Urothelium cell line (cell line): ENCODE data around the gene CCDC18.
A peak's percentile ranks its signal among the peaks of the same experiment; 100 is the strongest.
"Not testable (repeated sequence)": the region's sequence is repeated elsewhere in the genome, so short reads cannot be mapped to it uniquely, and the experiment has no call there.

Experiments used
- DNase-seq: peaks from one replicate; pipeline ENCODE4 v3.0.0; 2011; ENCODE audit warnings: low spot score, mixed read lengths
- FAIRE-seq: peaks from 2 replicates; lab custom pipeline; 2011; peaks lifted over from hg19 to GRCh38; lab: Jason Lieb, UNC

Gene CCDC18, protein sequence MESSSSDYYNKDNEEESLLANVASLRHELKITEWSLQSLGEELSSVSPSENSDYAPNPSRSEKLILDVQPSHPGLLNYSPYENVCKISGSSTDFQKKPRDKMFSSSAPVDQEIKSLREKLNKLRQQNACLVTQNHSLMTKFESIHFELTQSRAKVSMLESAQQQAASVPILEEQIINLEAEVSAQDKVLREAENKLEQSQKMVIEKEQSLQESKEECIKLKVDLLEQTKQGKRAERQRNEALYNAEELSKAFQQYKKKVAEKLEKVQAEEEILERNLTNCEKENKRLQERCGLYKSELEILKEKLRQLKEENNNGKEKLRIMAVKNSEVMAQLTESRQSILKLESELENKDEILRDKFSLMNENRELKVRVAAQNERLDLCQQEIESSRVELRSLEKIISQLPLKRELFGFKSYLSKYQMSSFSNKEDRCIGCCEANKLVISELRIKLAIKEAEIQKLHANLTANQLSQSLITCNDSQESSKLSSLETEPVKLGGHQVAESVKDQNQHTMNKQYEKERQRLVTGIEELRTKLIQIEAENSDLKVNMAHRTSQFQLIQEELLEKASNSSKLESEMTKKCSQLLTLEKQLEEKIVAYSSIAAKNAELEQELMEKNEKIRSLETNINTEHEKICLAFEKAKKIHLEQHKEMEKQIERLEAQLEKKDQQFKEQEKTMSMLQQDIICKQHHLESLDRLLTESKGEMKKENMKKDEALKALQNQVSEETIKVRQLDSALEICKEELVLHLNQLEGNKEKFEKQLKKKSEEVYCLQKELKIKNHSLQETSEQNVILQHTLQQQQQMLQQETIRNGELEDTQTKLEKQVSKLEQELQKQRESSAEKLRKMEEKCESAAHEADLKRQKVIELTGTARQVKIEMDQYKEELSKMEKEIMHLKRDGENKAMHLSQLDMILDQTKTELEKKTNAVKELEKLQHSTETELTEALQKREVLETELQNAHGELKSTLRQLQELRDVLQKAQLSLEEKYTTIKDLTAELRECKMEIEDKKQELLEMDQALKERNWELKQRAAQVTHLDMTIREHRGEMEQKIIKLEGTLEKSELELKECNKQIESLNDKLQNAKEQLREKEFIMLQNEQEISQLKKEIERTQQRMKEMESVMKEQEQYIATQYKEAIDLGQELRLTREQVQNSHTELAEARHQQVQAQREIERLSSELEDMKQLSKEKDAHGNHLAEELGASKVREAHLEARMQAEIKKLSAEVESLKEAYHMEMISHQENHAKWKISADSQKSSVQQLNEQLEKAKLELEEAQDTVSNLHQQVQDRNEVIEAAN (N-terminal part only)

GRCh38 chr1:93180723-93181613, at the start of gene CCDC18:
CCDC18 (plus strand) TSS chr1:93180724; CDS start chr1:93183362, 2,638 bp downstream.
- DNase-seq = peak; percentile 36
- FAIRE-seq = no peak

- FAIRE-seq (no peak), DNase-seq (no peak)
These were observed 47.9 kb upstream of the CCDC18 start for GRCh38 chr1:93132638-93133037.

DNA sequence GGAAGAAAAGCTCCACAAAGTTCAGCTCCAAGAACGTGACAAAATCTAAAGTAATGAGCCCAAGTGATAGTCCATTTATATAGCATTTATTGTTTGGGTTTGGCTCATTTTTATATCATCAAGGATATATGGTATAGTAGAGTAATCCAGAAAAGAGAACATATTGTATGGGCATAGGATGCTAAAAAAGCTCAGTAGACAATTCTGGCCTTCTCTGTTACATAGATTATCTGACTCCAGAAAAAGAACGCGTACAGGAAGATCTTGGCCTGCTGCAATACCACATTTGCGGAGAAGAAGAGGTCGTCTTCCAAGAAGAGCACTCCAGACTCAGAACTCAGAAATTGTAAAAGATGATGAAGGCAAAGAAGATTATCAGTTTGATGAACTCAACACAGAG, 44.1 kb upstream of the CCDC18 start:
- FAIRE-seq (no peak), DNase-seq (no peak)

DNA sequence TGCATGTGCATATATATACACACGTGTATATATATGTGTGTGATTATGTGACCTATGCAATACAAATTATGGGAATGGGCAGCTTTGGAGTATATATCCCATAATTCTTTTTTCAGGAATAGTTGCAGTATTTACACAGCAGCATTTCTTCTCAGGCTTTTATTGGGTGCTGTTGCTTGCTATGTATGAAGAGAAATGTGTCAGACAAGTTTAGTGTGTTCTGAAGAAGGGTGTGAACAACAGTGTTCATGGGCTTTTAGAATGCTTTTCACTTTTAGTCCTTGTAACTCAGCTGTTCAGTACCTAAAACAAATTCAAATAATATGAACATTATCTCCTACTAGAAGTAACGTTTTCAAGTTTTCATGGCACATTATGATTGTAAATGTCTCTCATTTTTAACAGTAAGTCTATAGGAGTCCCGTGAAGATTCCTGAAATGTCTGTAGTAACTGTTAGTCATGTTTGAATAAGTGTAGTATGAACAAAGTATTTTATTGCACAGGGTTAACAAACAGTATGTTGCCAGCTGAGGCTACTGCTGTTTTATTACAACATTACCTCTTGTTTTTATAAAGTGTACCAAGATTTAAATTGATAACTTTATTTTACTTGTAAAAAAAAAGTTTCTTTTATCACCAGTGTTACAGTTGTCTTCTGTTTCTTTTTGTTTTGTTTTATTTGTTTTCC, 42.8 kb upstream of the CCDC18 start:
- no peak for DNase-seq
- no peak for FAIRE-seq

- DNase-seq (no peak), FAIRE-seq (no peak)
These were observed 40.4 kb upstream of the CCDC18 start for GRCh38 chr1:93140106-93140505.

GRCh38 chr1:93142161-93142560, 38.4 kb upstream of the CCDC18 start:
- FAIRE-seq (no peak), DNase-seq (no peak)

- DNase-seq = no peak
These were observed 37.4 kb upstream of the CCDC18 start for GRCh38 chr1:93143136-93143535.

DNA sequence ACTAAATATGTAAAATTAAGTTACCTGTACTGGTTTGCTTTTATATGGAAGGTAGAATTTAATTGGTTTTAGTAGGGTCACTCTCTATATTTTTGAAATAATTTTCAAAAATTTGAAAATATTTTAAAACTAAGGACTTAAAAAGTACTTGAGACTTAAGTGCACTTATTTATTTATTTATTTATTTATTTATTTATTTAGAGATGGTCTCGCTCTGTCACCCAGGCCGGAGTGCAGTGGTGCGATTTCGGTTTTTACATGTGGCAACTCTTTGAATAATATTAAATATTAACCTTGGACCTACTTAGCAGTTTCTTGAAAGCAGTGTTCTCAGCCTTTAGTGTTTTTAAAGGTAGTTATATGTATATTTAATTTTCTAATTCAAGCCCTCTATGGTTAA, 36.8 kb upstream of the CCDC18 start:
- no peak for FAIRE-seq
- no peak for DNase-seq

More at GRCh38 chr1:93143136-93143535, 37.4 kb upstream of the CCDC18 start:
- FAIRE-seq = no peak

- DNase-seq (no peak), FAIRE-seq (no peak)
These were observed 32.5 kb upstream of the CCDC18 start for GRCh38 chr1:93148001-93148400.

- DNase-seq (no peak), FAIRE-seq (no peak)
These were observed 29.8 kb upstream of the CCDC18 start for GRCh38 chr1:93150729-93151128.

GRCh38 chr1:93151474-93151873, 29.1 kb upstream of the CCDC18 start:
- DNase-seq (no peak), FAIRE-seq (no peak)

DNA sequence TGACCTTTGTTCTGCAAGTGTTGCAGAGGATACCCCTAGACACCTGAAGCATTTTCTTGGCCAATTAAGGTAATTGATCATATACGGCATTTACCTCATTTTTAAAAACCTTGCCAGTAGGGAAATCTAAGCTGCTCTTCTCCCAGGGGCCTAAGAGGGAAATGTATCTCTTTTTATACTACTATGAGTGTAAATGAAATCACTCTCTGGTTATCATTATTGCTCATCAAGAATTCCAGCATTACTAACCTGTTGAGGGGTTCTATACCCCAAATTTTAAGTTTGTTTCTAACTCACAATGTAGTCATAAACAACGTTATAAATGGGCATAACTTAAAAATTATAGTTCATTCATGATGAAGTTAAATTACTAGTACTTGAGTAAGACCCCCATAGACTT, 27.7 kb upstream of the CCDC18 start:
- DNase-seq (no peak), FAIRE-seq (no peak)

DNA sequence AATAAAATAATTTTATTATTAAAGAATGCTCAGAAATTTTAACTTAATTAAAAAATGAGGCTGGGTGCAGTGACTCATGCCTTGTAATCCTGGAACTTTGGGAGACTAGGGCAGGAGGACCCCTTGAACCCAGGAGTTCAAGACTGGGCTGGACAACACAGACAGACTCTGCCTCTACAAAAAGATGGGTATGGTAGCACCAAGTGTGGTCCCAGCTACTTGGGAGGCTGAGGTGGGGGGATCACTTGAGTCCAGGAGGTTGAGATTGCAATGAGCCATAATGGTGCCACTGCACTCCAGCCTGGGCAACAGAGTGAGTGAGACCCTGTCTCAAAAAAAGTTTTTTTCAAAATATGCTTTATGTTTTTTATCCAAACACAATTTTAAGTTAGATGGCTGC, 25.6 kb upstream of the CCDC18 start:
- FAIRE-seq = no peak
- no peak for DNase-seq

GRCh38 chr1:93155335-93155734, 25.2 kb upstream of the CCDC18 start:
- FAIRE-seq (no peak), DNase-seq (no peak)

DNA sequence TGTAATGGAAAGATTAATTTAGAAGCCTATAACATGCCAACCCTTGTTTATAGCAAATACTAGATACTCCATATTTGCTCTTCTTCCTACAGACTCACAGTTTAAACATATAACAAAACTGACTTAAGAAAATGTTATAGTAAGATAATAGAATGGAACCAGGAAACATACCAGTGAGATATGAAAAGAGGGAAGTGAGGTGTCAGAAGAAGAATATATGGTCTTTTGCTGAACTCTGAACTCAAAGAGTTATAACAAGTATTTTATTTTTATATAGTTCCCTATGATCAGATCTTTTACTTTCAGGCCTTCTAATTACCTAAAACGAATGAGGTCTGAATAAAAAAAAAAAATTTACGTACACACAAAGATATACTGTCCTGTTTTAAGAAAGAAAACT, 21.2 kb upstream of the CCDC18 start:
- DNase-seq (no peak), FAIRE-seq (no peak)

DNA sequence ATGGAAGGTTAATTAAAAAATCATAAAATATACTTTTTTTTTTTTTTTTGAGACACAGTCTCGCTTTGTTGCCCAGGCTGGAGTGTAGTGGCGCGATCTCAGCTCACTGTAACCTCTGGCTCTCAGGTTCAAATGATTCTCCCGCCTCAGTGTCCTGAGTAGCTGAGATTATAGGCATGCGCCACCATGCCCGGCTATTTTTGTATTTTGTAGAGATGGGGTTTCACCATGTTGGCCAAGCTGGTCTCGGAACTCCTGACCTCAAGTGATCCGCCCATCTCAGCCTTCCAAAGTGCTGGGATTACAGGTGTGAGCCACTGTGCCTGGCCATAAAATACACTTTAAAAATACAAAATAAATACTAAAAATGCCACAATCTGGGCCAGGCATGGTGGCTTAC, 17.2 kb upstream of the CCDC18 start:
- not testable (repeated sequence) for FAIRE-seq, DNase-seq

DNA sequence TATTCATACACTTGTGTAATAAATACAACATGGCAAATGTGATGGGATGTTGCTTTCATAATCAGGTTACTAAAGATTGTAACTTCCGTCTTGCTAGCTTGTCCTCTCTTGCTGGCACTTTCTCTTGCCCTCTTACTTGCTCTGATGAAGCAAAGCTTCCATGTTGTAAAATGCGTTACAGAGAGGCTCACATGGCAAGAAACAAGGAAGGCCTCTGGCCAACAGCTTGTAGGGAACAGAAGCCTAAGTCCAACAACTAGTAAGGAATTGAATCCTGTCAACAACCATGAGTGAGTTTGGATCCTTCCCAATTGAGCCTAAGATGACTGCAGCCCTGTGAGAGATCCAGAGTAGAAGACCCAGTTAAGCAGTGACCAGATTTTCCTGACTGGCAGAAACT, 15.7 kb upstream of the CCDC18 start:
- DNase-seq = no peak

DNA sequence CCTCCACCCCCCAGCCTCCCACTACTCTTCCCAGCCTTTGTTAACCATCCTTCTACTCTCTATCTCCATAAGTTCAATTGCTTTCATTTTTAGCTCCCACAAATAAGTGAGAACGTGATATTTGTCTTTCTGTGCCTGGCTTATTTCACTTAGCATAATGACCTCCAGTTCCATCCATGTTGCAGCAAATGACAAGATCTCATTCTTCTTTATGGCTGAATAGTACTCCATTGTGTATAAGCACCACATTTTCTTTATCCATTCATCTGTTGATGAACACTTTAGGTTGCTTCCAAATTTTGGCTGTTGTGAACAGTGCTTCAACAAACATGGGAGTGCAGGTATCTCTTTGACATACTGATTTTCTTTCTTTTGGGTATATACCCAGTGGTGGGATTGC, 14.6 kb upstream of the CCDC18 start:
- FAIRE-seq, DNase-seq: not testable (repeated sequence)

More for the DNA sequence above, 15.7 kb upstream of the CCDC18 start:
- FAIRE-seq = no peak

DNA sequence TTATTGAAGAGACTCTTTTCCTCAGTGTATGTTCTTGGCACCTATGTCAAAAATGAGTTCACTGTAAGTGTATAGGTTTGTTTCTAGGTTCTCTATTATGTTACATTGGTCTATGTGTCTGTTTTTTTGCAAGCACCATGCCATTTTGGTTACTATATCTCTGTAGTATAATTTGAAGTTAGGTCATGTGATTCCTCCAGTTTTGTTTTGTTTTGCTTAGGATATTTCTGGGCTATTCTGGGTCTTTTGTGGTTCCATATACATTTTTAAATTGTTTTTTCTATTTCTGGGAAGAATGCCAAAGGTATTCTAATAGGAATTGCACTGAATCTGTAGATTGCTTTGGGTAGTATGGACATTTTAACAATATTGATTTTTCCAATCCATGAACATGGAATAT, 13.5 kb upstream of the CCDC18 start:
- FAIRE-seq = no peak
- DNase-seq = no peak
